Activated CD4-positive, alpha-beta memory T cell treated with anti-CD3 and anti-CD28 coated beads for 36 hours (primary cell): ENCODE data around the gene RPA3. TPM values are rescaled to one million over a fixed set of nuclear protein-coding genes. Genes with fewer than 3 reads are reported as not detected.

Experiments used
- CTCF ChIA-PET: fragments of 350-600 bp; sonication (Branson Sonifier 250); formaldehyde crosslinking; loops from one replicate; lab custom pipeline; 2021; ENCODE audit warnings: antibody characterized with exemption, inconsistent platforms; lab: Charles Lee
- POLR2A ChIA-PET: fragments of 350-600 bp; sonication (Branson Sonifier 250); formaldehyde crosslinking; loops from one replicate; lab custom pipeline; 2021; ENCODE audit warnings: antibody characterized with exemption; lab: Charles Lee
- DNase-seq: peaks from one replicate; pipeline ENCODE4 v3.0.0-alpha.2; 2020
- H3K27ac Mint-ChIP-seq: one replicate; pipeline ENCODE4 v1.8.0; 2021; ENCODE audit warnings: mixed read lengths
- H3K27me3 Mint-ChIP-seq: one replicate; pipeline ENCODE4 v1.8.0; 2021; ENCODE audit warnings: mixed read lengths
- H3K36me3 Mint-ChIP-seq: one replicate; pipeline ENCODE4 v1.8.0; 2021; ENCODE audit warnings: mixed read lengths
- H3K4me1 Mint-ChIP-seq: one replicate; pipeline ENCODE4 v1.8.0; 2021; ENCODE audit warnings: low read depth, mixed read lengths
- H3K4me3 Mint-ChIP-seq: one replicate; pipeline ENCODE4 v1.8.0; 2021; ENCODE audit warnings: mild to moderate bottlenecking, mixed read lengths
- H3K9me3 Mint-ChIP-seq: one replicate; pipeline ENCODE4 v1.8.0; 2021; ENCODE audit warnings: mixed read lengths
- intact Hi-C: fragments of 100-400 bp; cut with micrococcal nuclease; formaldehyde crosslinking; loops from one replicate; pipeline ENCODE4 v1.15.1; 2023
- total RNA-seq, 2 experiments: library from RNA; stranded (reverse); gene quantifications; one replicate each; pipeline ENCODE4 v1.2.3, GENCODE V29; 2021

RPA3 gene
- total RNA-seq, 2 experiments from 2014 or later: 214 to 220 TPM

- no peak for DNase-seq
- ChIA-PET CTCF (interaction anchor here (0.7 kb wide), 1 partner anchor 32 kb away, joined by 4 read pairs; no protein-coding TSS in a partner anchor), POLR2A (no interaction called here)
- no peaks in the 10 kb centered on the region for H3K27me3 Mint-ChIP-seq
- no peaks in the 10 kb centered on the region for H3K9me3 Mint-ChIP-seq
- no peak overlapping the region for H3K4me3 Mint-ChIP-seq
- intact Hi-C loops: no loop called here
- no peak overlapping the region for H3K27ac Mint-ChIP-seq
- H3K4me1 Mint-ChIP-seq: peaks cover 13% of the 10 kb centered on the region
- no peaks in the 10 kb centered on the region for H3K36me3 Mint-ChIP-seq
Observed at GRCh38 chr7:7703427-7703826, 15.0 kb downstream of the RPA3 start.

GRCh38 chr7:7702826-7703225 is 15.6 kb downstream of the RPA3 start:
- CTCF ChIA-PET: no interaction called here
- H3K27me3 Mint-ChIP-seq: no peaks in the 10 kb centered on the region
- POLR2A ChIA-PET: interaction anchor here (1.1 kb wide), 1 partner anchor 17 kb away, joined by 4 read pairs; no protein-coding TSS in a partner anchor
- H3K4me3 Mint-ChIP-seq: no peak overlapping the region
- H3K4me1 Mint-ChIP-seq: peaks cover 15% of the 10 kb centered on the region
- no peaks in the 10 kb centered on the region for H3K36me3 Mint-ChIP-seq
- H3K27ac Mint-ChIP-seq: no peak overlapping the region
- intact Hi-C loops: no loop called here
- no peaks in the 10 kb centered on the region for H3K9me3 Mint-ChIP-seq
- no peak for DNase-seq

DNA sequence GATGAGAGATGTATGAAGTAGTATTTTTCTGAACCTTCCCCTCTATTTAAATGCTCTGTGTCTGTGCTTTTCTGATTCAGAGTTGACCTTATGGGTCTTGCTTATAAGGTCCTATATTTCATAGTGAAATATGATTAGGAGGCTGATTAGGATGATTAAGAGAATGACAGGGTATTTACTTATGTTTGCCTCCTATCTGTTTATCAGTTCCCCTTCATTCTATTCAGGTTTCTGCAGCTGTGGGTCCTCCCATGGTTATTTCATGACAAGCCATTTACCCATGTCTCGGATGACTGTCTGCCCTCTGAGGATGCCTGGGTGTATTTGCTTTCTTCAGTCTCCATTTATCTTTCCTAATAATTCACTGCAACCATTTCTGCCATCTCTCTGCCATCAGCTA is 16.9 kb downstream of the RPA3 start:
- Mint-ChIP-seq H3K27ac (no peak overlapping the region), H3K4me1 (peaks cover 15% of the 10 kb centered on the region), H3K9me3 (no peaks in the 10 kb centered on the region), H3K4me3 (no peak overlapping the region), H3K36me3 (no peaks in the 10 kb centered on the region), H3K27me3 (no peaks in the 10 kb centered on the region)
- ChIA-PET POLR2A (interaction anchor here (1.1 kb wide), 1 partner anchor 18 kb away, joined by 4 read pairs; no protein-coding TSS in a partner anchor), CTCF (no interaction called here)
- intact Hi-C loops: no loop called here
- DNase-seq: no peak

- H3K36me3 Mint-ChIP-seq: peaks cover 2% of the 10 kb centered on the region
- H3K4me3 Mint-ChIP-seq: no peak overlapping the region
- DNase-seq: no peak
- H3K27me3 Mint-ChIP-seq: no peaks in the 10 kb centered on the region
- CTCF ChIA-PET: no interaction called here
- intact Hi-C loops: no loop called here
- H3K27ac Mint-ChIP-seq: no peak overlapping the region
- POLR2A ChIA-PET: no interaction called here
- H3K9me3 Mint-ChIP-seq: no peaks in the 10 kb centered on the region
- peaks cover 10% of the 10 kb centered on the region for H3K4me1 Mint-ChIP-seq
Observed at GRCh38 chr7:7699970-7700369, 18.4 kb downstream of the RPA3 start.

GRCh38 chr7:7699380-7699779 is 19.0 kb downstream of the RPA3 start:
- Mint-ChIP-seq H3K9me3 (peaks cover 4% of the 10 kb centered on the region), H3K27me3 (no peaks in the 10 kb centered on the region), H3K36me3 (peaks cover 7% of the 10 kb centered on the region), H3K27ac (no peak overlapping the region), H3K4me1 (peaks cover 10% of the 10 kb centered on the region), H3K4me3 (no peak overlapping the region)
- intact Hi-C loops: no loop called here
- CTCF ChIA-PET: no interaction called here
- DNase-seq: no peak
- POLR2A ChIA-PET: no interaction called here

DNA sequence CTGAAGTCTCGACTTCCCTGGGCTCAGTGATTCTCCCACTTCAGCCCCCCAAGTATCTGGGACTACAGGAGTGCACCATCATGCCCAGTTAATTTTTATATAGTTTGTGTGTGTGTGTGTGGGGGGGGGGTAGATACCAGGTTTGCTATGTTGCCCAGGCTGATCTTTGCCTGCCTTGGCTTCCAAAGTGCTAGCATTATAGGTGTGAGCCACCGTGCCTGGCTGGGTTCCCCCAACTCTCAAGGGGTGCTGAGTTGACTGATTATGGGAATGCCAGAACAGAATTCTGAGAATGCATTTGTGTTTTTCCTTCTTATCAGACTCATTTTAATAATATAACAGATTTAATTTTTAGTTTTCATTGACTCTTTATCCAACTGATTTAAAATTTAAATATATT is 19.5 kb downstream of the RPA3 start:
- no peak for DNase-seq
- Mint-ChIP-seq H3K36me3 (peaks cover 10% of the 10 kb centered on the region), H3K4me1 (peaks cover 10% of the 10 kb centered on the region), H3K27ac (no peak overlapping the region), H3K4me3 (no peak overlapping the region), H3K27me3 (no peaks in the 10 kb centered on the region), H3K9me3 (peaks cover 5% of the 10 kb centered on the region)
- intact Hi-C loops: no loop called here
- CTCF ChIA-PET: no interaction called here
- POLR2A ChIA-PET: no interaction called here

DNA sequence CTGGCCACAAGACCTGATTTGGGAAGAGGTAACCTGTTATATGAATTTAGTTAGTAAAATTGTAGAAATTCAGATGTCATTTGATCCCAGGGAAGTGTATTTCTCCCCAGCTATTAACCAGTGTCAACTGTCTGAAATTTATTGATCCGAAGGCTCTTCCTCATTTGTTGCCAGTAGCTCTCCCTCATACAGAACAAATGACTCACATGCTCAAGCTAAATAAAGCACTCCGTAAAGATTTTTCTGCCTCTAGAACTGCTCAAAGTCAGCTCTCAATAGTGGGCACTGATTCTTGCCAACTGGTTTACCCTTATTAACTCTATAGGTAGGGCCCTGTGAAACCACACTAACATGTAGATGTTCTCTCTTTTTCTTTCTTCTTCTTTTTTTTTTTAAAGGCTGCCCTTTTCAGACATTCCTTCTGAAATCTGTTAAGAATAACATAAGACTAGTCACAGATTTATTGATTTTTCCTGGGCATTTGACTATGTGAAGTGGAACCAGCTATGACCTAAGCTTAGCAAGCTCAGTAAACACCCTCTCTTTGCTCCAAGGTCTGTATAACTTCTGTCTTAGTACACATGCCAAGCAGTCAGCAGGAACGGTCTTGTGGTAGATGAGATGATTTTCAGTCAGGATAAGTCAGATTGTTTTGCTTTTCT is 21.8 kb downstream of the RPA3 start:
- Mint-ChIP-seq H3K36me3 (peaks cover 11% of the 10 kb centered on the region), H3K9me3 (peaks cover 5% of the 10 kb centered on the region), H3K27ac (no peak overlapping the region), H3K27me3 (no peaks in the 10 kb centered on the region), H3K4me3 (no peak overlapping the region), H3K4me1 (peaks cover 7% of the 10 kb centered on the region)
- no peak for DNase-seq
- ChIA-PET CTCF (interaction anchor here (0.6 kb wide), 1 partner anchor 11 kb away, joined by 3 read pairs; no protein-coding TSS in a partner anchor), POLR2A (no interaction called here)
- intact Hi-C loops: no loop called here

- DNase-seq: no peak
- Mint-ChIP-seq H3K36me3 (peaks cover 11% of the 10 kb centered on the region), H3K9me3 (peaks cover 5% of the 10 kb centered on the region), H3K27ac (no peak overlapping the region), H3K4me3 (no peak overlapping the region), H3K27me3 (no peaks in the 10 kb centered on the region), H3K4me1 (peaks cover 7% of the 10 kb centered on the region)
- intact Hi-C loops: no loop called here
- POLR2A ChIA-PET: no interaction called here
- CTCF ChIA-PET: interaction anchor here (1.0 kb wide), 1 partner anchor 14 kb away, joined by 3 read pairs; no protein-coding TSS in a partner anchor
Observed at GRCh38 chr7:7695111-7695817, 23.1 kb downstream of the RPA3 start.

- Mint-ChIP-seq H3K4me3 (no peak overlapping the region), H3K9me3 (peaks cover 5% of the 10 kb centered on the region), H3K27ac (no peak overlapping the region), H3K36me3 (peaks cover 11% of the 10 kb centered on the region), H3K27me3 (no peaks in the 10 kb centered on the region), H3K4me1 (peaks cover 5% of the 10 kb centered on the region)
- intact Hi-C loops: no loop called here
- CTCF ChIA-PET: interaction anchor here (1.0 kb wide), 1 partner anchor 13 kb away, joined by 3 read pairs; no protein-coding TSS in a partner anchor
- POLR2A ChIA-PET: no interaction called here
- DNase-seq: no peak
Observed at GRCh38 chr7:7694542-7694941, 23.9 kb downstream of the RPA3 start.

DNA sequence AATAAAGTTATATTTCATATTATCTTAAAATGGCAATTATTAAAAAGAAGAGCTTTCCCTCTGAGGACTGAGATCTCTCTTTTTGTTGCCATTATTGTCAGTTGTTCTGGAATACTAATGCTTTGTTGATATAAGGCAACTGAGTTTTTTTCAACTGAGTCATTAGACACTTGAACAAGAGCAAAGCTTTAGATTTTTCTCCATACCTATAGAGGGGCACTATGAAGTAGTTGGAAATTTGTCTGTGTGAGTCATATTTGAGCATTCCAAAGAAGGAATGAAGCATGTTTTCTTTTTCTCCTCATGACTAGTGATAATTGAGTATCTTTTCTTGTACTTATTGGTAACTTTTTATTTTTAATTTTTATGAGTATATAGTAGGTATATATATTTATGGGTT is 24.5 kb downstream of the RPA3 start:
- H3K4me3 Mint-ChIP-seq: no peak overlapping the region
- H3K36me3 Mint-ChIP-seq: peaks cover 11% of the 10 kb centered on the region
- peaks cover 5% of the 10 kb centered on the region for H3K9me3 Mint-ChIP-seq
- POLR2A ChIA-PET: no interaction called here
- no peaks in the 10 kb centered on the region for H3K27me3 Mint-ChIP-seq
- H3K27ac Mint-ChIP-seq: no peak overlapping the region
- intact Hi-C loops: no loop called here
- CTCF ChIA-PET: no interaction called here
- H3K4me1 Mint-ChIP-seq: peaks cover 5% of the 10 kb centered on the region
- no peak for DNase-seq

- intact Hi-C loops: no loop called here
- Mint-ChIP-seq H3K36me3 (peaks cover 1% of the 10 kb centered on the region), H3K27ac (no peak overlapping the region), H3K4me1 (peaks cover 10% of the 10 kb centered on the region), H3K9me3 (no peaks in the 10 kb centered on the region), H3K4me3 (no peak overlapping the region), H3K27me3 (no peaks in the 10 kb centered on the region)
- CTCF ChIA-PET: no interaction called here
- no peak for DNase-seq
- POLR2A ChIA-PET: no interaction called here
Observed at GRCh38 chr7:7688956-7689355, 29.5 kb downstream of the RPA3 start.

GRCh38 chr7:7688310-7688709 is 30.1 kb downstream of the RPA3 start:
- Mint-ChIP-seq H3K27ac (no peak overlapping the region), H3K4me3 (no peak overlapping the region), H3K9me3 (no peaks in the 10 kb centered on the region), H3K4me1 (peaks cover 10% of the 10 kb centered on the region), H3K27me3 (no peaks in the 10 kb centered on the region), H3K36me3 (peaks cover 1% of the 10 kb centered on the region)
- no peak for DNase-seq
- ChIA-PET CTCF (interaction anchor here (0.9 kb wide), 1 partner anchor 502 kb away, joined by 3 read pairs; no protein-coding TSS in a partner anchor), POLR2A (no interaction called here)
- intact Hi-C loops: no loop called here
